Measurements from ENCODE around the gene CD5L.

Gene CD5L

DNA sequence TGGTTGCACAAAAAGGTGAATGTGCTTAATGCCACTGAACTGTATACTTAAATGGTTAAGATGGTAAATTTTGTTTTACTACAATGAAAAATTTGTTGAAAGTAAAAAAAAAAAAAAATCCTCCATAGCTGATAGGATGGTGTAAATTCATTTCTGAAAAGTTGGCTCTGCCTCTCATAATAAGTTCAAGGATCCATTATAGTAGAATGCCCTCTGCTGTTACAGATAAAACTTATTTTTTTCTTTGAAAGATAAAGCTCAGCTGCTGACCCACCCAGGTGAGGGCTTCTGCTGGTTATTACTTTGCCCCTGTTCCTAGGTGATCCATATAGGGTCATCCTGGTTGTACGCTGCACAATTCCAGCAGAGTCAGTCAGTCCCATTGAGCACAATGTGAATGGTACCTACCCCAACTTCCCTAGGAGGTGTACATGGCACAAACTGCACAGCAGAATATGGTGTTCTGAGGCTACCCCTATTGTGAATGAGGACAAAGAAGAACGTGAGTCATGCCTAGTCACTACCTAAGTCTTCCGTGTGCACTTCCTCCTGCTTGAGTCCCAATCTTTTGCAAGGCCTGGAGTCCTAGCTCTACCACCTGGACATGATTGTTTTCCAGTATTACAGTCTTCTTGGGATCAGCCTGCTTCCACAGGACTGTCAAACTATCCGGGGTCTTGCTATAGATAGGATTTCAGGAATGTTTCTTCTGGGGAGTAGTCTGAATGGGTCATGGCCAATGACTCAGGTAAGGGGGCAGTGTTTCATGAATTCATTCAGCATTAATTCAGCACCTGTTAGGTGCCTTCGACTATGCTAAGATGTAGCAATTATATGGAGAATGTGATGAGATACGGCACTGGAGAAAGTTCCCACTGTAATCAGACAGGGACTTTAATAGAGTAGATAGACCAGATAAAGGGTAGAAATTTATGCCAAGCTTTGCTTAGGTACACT lies 20.8 kb upstream of the CD5L start:
- Histone ChIP-seq H3K9me3 (ENCODE audit: control insufficient read depth, insufficient read depth, low read length) (no peaks in the 10 kb centered on the region), H3K9me2 (replicated peaks; ENCODE audit: control insufficient read depth, low read length) (no peaks in the 10 kb centered on the region), H3K4me3 (ENCODE audit: low read length) (no peak overlapping the region), H3K79me2 (ENCODE audit: control insufficient read depth, low read length) (no peaks in the 10 kb centered on the region), H3K27ac (ENCODE audit: low read depth, low read length) (no peak overlapping the region), H3F3A (ENCODE audit: control insufficient read depth, insufficient read depth) (0 out of 2 replicates have a peak, but pooled peaks cover 2% of the 10 kb centered on the region), H4K20me1 (ENCODE audit: control insufficient read depth, insufficient read depth, low read depth, low read length) (no peaks in the 10 kb centered on the region), H3K36me3 (ENCODE audit: control insufficient read depth, low read length) (no peaks in the 10 kb centered on the region), H3K27me3 (ENCODE audit: control insufficient read depth, low read length) (no peaks in the 10 kb centered on the region), H3K4me1 (ENCODE audit: control insufficient read depth, low read length) (peaks cover 11% of the 10 kb centered on the region), H3K4me2 (ENCODE audit: low read length) (no peak overlapping the region)
- TF ChIP-seq, protein P1, sequence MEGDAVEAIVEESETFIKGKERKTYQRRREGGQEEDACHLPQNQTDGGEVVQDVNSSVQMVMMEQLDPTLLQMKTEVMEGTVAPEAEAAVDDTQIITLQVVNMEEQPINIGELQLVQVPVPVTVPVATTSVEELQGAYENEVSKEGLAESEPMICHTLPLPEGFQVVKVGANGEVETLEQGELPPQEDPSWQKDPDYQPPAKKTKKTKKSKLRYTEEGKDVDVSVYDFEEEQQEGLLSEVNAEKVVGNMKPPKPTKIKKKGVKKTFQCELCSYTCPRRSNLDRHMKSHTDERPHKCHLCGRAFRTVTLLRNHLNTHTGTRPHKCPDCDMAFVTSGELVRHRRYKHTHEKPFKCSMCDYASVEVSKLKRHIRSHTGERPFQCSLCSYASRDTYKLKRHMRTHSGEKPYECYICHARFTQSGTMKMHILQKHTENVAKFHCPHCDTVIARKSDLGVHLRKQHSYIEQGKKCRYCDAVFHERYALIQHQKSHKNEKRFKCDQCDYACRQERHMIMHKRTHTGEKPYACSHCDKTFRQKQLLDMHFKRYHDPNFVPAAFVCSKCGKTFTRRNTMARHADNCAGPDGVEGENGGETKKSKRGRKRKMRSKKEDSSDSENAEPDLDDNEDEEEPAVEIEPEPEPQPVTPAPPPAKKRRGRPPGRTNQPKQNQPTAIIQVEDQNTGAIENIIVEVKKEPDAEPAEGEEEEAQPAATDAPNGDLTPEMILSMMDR (IDR thresholded peaks at IDR 0.05; ENCODE audit: low read depth, low read length, poor library complexity, severe bottlenecking): no peak
- TF ChIP-seq EZH2phosphoT487 (IDR thresholded peaks at IDR 0.05; ENCODE audit: borderline replicate concordance, low read length): no peak

DNA sequence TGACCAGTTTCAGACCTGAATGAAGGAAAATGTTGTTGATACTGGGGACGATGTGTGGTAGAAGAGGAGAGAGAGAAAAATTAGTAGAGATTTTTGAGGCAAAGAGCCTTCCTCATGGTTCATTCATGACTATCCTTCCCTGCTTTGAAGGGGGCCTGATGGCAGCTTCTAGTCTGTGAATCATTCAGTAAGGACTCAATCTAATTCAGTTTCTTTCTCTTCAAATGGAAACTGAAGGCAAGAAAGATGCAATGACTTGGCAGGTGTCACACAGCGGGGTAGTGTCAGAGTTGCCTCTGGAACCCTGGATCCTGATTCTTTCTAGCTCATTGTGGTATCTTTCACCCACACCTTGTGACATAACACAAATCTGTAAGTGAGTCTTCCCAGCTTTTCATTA lies 14.9 kb upstream of the CD5L start:
- H3K4me2 ChIP-seq (ENCODE audit: low read length): no peak overlapping the region
- H3F3A ChIP-seq (ENCODE audit: control insufficient read depth, insufficient read depth): 0 out of 2 replicates have a peak, but pooled peaks cover 2% of the 10 kb centered on the region
- H3K9me3 ChIP-seq (ENCODE audit: control insufficient read depth, insufficient read depth, low read length): no peaks in the 10 kb centered on the region
- TF ChIP-seq, protein P1 (IDR thresholded peaks at IDR 0.05; ENCODE audit: low read depth, low read length, poor library complexity, severe bottlenecking): no peak
- no peak for TF ChIP-seq EZH2phosphoT487 (IDR thresholded peaks at IDR 0.05; ENCODE audit: borderline replicate concordance, low read length)
- H3K4me1 ChIP-seq (ENCODE audit: control insufficient read depth, low read length): peaks cover 21% of the 10 kb centered on the region
- no peaks in the 10 kb centered on the region for H3K9me2 ChIP-seq (replicated peaks; ENCODE audit: control insufficient read depth, low read length)
- H3K4me3 ChIP-seq (ENCODE audit: low read length): no peak overlapping the region
- H3K79me2 ChIP-seq (ENCODE audit: control insufficient read depth, low read length): no peaks in the 10 kb centered on the region
- H3K27me3 ChIP-seq (ENCODE audit: control insufficient read depth, low read length): no peaks in the 10 kb centered on the region
- no peak overlapping the region for H3K27ac ChIP-seq (ENCODE audit: low read depth, low read length)
- no peaks in the 10 kb centered on the region for H3K36me3 ChIP-seq (ENCODE audit: control insufficient read depth, low read length)
- H4K20me1 ChIP-seq (ENCODE audit: control insufficient read depth, insufficient read depth, low read depth, low read length): no peaks in the 10 kb centered on the region

DNA sequence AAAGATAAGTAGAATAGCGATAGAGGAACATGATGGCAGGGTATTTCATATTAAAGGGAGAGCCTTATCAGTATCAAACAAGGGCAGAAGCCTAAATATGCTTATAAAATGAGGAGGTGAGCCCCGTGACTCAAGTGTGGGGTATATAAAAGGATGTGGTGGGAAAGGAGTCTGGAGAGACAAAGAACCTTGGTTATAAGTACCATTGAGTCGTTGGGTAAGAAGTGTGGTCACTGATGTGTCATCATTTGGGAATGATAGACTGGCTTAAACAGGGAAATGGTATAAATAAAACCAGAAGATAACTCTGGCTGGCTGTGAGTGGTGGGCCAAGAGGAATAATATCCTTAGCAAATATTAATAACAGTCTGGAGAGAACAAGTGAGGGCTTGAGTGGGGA lies 10.9 kb upstream of the CD5L start:
- H3K9me2 ChIP-seq (replicated peaks; ENCODE audit: control insufficient read depth, low read length): no peaks in the 10 kb centered on the region
- H3K27me3 ChIP-seq (ENCODE audit: control insufficient read depth, low read length): no peaks in the 10 kb centered on the region

More for the DNA sequence above, 10.9 kb upstream of the CD5L start:
- TF ChIP-seq, protein P1 (IDR thresholded peaks at IDR 0.05; ENCODE audit: low read depth, low read length, poor library complexity, severe bottlenecking): no peak
- no peak for TF ChIP-seq EZH2phosphoT487 (IDR thresholded peaks at IDR 0.05; ENCODE audit: borderline replicate concordance, low read length)
- Histone ChIP-seq H3K27ac (ENCODE audit: low read depth, low read length) (no peak overlapping the region), H4K20me1 (ENCODE audit: control insufficient read depth, insufficient read depth, low read depth, low read length) (no peaks in the 10 kb centered on the region), H3K4me2 (ENCODE audit: low read length) (no peak overlapping the region), H3K36me3 (ENCODE audit: control insufficient read depth, low read length) (peaks cover 3% of the 10 kb centered on the region; the same call in 1 of the 2 replicates), H3K4me3 (ENCODE audit: low read length) (no peak overlapping the region), H3K9me3 (ENCODE audit: control insufficient read depth, insufficient read depth, low read length) (no peaks in the 10 kb centered on the region), H3K4me1 (ENCODE audit: control insufficient read depth, low read length) (peaks cover 55% of the 10 kb centered on the region), H3F3A (ENCODE audit: control insufficient read depth, insufficient read depth) (peaks cover 12% of the 10 kb centered on the region), H3K79me2 (ENCODE audit: control insufficient read depth, low read length) (no peaks in the 10 kb centered on the region)
